Measurements from ENCODE around the gene TAF9B. TPM values are rescaled to one million over a fixed set of nuclear protein-coding genes. Genes with fewer than 3 reads are reported as not detected.
"Not testable (repeated sequence)": the region's sequence is repeated elsewhere in the genome, so short reads cannot be mapped to it uniquely, and the experiment has no call there.

The TAF9B gene
- total and polyA plus RNA-seq, 2 donors (not counting 3 experiments of a cell fraction or from before 2014, with no cell fraction given): 16.0 to 25.9 TPM

DNA sequence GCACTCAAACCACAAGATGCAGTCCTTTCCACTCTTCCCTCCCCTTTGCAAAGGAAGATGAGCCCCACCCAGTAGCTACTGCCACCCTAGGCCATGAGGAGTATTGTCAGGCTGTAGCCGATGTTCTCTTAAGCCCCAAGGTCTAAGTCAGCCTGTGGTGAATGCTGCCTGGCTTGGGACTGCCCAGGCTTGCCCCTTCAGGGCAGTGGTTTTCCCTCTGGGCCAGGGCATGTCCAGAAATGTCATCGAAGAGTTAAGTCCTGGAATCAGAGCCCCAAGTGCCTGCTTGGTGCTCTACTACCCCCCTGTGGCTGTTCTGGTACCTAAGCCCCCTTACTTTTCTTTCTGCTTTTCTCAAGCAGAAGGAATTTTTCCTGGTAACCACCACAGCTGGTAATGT is 47.2 kb downstream of the TAF9B start:
- Histone ChIP-seq H3K79me2 (ENCODE audit: control insufficient read depth, insufficient read depth, low read length) (no peaks in the 10 kb centered on the region), H2AFZ (ENCODE audit: low read depth, low read length) (peak overlapping the region; percentile 20), H3K9ac (replicated peaks; ENCODE audit: extremely low read depth, insufficient read depth, low read length) (no peak overlapping the region), H3K27me3 (ENCODE audit: control insufficient read depth in 2 of 2, insufficient read depth in 2 of 2, low read length in 2 of 2) (peaks cover 0 to 2% of the 10 kb centered on the region in 2 experiments), H3K36me3 (ENCODE audit: control insufficient read depth in 2 of 2, extremely low read depth in 1 of 2, insufficient read depth in 2 of 2, low read length in 2 of 2) (no peaks in the 10 kb centered on the region), H3K9me3 (replicated peaks; ENCODE audit: control insufficient read depth, insufficient read depth, low read length) (no peaks in the 10 kb centered on the region), H4K20me1 (replicated peaks; ENCODE audit: control insufficient read depth, extremely low read depth, insufficient read depth, low read length) (no peaks in the 10 kb centered on the region), H3K27ac (ENCODE audit: insufficient read depth, low read depth, low read length) (no peak overlapping the region), H3K4me3 (replicated peaks in 1 of 3; ENCODE audit: insufficient read depth in 1 of 3, low read depth in 1 of 3, low read length in 3 of 3) (no peak overlapping the region), H3K4me2 (ENCODE audit: insufficient read depth, low read length) (no peak overlapping the region), H3K9me1 (replicated peaks; ENCODE audit: control insufficient read depth, extremely low read depth, insufficient read depth, low read length) (no peaks in the 10 kb centered on the region), H3K4me1 (ENCODE audit: control insufficient read depth, extremely low read depth, insufficient read depth, low read length) (no peaks in the 10 kb centered on the region)
- ChIA-PET CTCF (interaction anchor here (0.8 to 1.3 kb wide), 7 partner anchors 14 to 1814 kb away, joined by 3 to 8 read pairs (median 4); partner anchors contain the start of genes ATP7A and COX7B), POLR2A (no interaction called here)
- FAIRE-seq: peak; percentile 67
- intact Hi-C loops (cut with micrococcal nuclease): loop anchor here (1.0 to 2.0 kb wide), 2 partner anchors 182 to 647 kb away; partner anchors contain the start of gene ATP7A
- TF ChIP-seq, protein P1, sequence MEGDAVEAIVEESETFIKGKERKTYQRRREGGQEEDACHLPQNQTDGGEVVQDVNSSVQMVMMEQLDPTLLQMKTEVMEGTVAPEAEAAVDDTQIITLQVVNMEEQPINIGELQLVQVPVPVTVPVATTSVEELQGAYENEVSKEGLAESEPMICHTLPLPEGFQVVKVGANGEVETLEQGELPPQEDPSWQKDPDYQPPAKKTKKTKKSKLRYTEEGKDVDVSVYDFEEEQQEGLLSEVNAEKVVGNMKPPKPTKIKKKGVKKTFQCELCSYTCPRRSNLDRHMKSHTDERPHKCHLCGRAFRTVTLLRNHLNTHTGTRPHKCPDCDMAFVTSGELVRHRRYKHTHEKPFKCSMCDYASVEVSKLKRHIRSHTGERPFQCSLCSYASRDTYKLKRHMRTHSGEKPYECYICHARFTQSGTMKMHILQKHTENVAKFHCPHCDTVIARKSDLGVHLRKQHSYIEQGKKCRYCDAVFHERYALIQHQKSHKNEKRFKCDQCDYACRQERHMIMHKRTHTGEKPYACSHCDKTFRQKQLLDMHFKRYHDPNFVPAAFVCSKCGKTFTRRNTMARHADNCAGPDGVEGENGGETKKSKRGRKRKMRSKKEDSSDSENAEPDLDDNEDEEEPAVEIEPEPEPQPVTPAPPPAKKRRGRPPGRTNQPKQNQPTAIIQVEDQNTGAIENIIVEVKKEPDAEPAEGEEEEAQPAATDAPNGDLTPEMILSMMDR (IDR thresholded peaks at IDR 0.05; ENCODE audit: extremely low read depth in 1 of 2, insufficient read depth in 1 of 2, low read depth in 1 of 2, low read length in 2 of 2): peak; percentile 15 to 46
- TF ChIP-seq, protein P2, sequence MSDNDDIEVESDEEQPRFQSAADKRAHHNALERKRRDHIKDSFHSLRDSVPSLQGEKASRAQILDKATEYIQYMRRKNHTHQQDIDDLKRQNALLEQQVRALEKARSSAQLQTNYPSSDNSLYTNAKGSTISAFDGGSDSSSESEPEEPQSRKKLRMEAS (IDR thresholded peaks at IDR 0.05; ENCODE audit: insufficient read depth, insufficient read length): no peak
- no TSS peak for BruUV-seq (replicated peaks)
- DNase-seq (ENCODE audit: low read depth, low spot score): peak; percentile 45
- dilution Hi-C loops (cut with MboI; ENCODE audit: extremely low pct_ligation_motif_present, low sequenced_read_pairs): no loop called here

DNA sequence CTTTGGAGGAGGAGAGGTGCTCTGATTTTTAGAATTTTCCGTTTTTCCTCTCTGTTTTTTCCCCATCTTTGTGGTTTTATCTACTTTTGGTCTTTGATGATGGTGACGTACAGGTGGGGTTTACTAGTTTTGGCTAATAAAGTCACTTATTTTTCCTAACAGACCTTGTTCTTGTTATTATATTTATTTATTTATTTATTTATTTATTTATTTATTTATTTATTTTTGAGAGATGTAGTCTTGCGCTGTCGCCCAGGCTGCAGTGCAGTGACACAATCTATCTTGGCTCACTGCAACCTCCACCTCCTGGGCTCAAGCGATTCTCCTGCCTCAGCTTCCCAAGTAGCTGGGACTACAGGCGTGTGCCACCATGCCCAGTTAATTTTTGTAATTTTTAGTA is 58.0 kb downstream of the TAF9B start:
- CTCF ChIA-PET; dilution Hi-C loops (cut with MboI; ENCODE audit: extremely low pct_ligation_motif_present, low sequenced_read_pairs): not testable (repeated sequence)

More for the DNA sequence above, 58.0 kb downstream of the TAF9B start:
- H3K27ac ChIP-seq (ENCODE audit: insufficient read depth, low read depth, low read length); H3K4me1 ChIP-seq (ENCODE audit: control insufficient read depth, extremely low read depth, insufficient read depth, low read length); H3K27me3 ChIP-seq (ENCODE audit: control insufficient read depth in 2 of 2, insufficient read depth in 2 of 2, low read length in 2 of 2); H4K20me1 ChIP-seq (replicated peaks; ENCODE audit: control insufficient read depth, extremely low read depth, insufficient read depth, low read length); H3K9ac ChIP-seq (replicated peaks; ENCODE audit: extremely low read depth, insufficient read depth, low read length); H3K9me3 ChIP-seq (replicated peaks; ENCODE audit: control insufficient read depth, insufficient read depth, low read length); H3K4me2 ChIP-seq (ENCODE audit: insufficient read depth, low read length); H3K9me1 ChIP-seq (replicated peaks; ENCODE audit: control insufficient read depth, extremely low read depth, insufficient read depth, low read length); BruUV-seq (replicated peaks); intact Hi-C loops (cut with micrococcal nuclease); H2AFZ ChIP-seq (ENCODE audit: low read depth, low read length); DNase-seq (ENCODE audit: low read depth, low spot score); POLR2A ChIA-PET; H3K4me3 ChIP-seq (replicated peaks in 1 of 3; ENCODE audit: insufficient read depth in 1 of 3, low read depth in 1 of 3, low read length in 3 of 3); H3K36me3 ChIP-seq (ENCODE audit: control insufficient read depth in 2 of 2, extremely low read depth in 1 of 2, insufficient read depth in 2 of 2, low read length in 2 of 2); H3K79me2 ChIP-seq (ENCODE audit: control insufficient read depth, insufficient read depth, low read length): not testable (repeated sequence)
- peak; percentile 87 for FAIRE-seq

Other genes starting within 250 kb of the TAF9B start
- 66.9 and 70.2 TPM in 2 replicates for gene MAGT1, start 244.2 kb downstream of the TAF9B start, total RNA-seq
- 21.8 and 36.3 TPM in 2 replicates for gene MAGT1, start 244.2 kb downstream of the TAF9B start, polyA plus RNA-seq
- 229 and 230 TPM in 2 replicates for gene COX7B, start 240.2 kb downstream of the TAF9B start, total RNA-seq
- 736 and 743 TPM in 2 replicates for gene COX7B, start 240.2 kb downstream of the TAF9B start, polyA plus RNA-seq
- 8.7 and 8.8 TPM in 2 replicates for gene ATP7A, start 229.0 kb downstream of the TAF9B start, total RNA-seq
- 2.1 and 3.1 TPM in 2 replicates for gene ATP7A, start 229.0 kb downstream of the TAF9B start, polyA plus RNA-seq
- gene PGAM4, start 170.0 kb downstream of the TAF9B start, total RNA-seq: not detected in 2 replicates
- gene PGAM4, start 170.0 kb downstream of the TAF9B start, polyA plus RNA-seq: 0.12 and 0.18 TPM in 2 replicates
- 377 and 392 TPM in 2 replicates for gene PGK1, start 35.4 kb downstream of the TAF9B start, total RNA-seq
- gene PGK1, start 35.4 kb downstream of the TAF9B start, polyA plus RNA-seq: 192 and 222 TPM in 2 replicates
- not detected in 2 replicates for gene CYSLTR1, start 188.0 kb upstream of the TAF9B start, total RNA-seq
- not detected in 2 replicates for gene CYSLTR1, start 188.0 kb upstream of the TAF9B start, polyA plus RNA-seq

Data from endothelial cell of umbilical vein (primary cell).